ENCODE data around the gene TRIM65.
"Not testable (repeated sequence)": the region's sequence is repeated elsewhere in the genome, so short reads cannot be mapped to it uniquely, and the experiment has no call there.

The TRIM65 gene

DNA sequence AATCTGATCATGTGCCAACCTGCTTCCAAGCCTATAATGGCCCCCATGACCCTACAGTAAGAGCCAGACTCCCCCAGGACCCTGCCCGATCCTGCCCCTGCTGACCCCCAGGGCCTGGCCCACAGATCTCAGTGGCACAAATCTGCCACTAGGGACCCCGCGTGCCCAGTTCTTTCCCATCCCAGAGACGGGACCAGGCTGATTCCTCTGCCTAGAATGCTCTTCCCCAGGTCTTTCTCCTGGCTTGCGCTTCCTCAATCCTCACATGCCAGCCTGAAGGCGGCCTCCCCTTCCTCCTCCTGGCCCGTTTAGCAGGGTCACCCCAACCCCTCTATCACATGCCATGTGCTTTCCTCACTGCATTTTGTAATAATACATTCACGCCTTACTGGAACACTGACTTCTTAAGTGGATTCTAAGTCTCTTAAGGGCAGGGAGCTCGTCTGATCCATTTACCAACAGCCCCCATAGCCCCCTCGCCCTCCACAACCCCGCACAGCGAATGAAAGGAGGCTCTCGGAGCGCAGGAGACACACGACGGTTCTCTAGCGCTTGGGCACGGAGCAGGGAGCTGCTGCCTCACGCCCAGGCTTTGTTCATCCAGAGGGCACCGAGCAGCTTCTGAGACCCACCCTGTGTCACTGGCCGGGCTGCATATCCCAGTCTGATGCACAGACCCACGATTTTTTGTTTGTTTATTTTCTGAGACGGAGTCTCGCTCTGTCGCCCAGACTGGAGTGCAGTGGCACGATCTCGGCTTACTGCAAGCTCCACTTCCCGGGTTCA, 1.2 kb downstream of the TRIM65 start:
- no peak for DNase-seq

DNA sequence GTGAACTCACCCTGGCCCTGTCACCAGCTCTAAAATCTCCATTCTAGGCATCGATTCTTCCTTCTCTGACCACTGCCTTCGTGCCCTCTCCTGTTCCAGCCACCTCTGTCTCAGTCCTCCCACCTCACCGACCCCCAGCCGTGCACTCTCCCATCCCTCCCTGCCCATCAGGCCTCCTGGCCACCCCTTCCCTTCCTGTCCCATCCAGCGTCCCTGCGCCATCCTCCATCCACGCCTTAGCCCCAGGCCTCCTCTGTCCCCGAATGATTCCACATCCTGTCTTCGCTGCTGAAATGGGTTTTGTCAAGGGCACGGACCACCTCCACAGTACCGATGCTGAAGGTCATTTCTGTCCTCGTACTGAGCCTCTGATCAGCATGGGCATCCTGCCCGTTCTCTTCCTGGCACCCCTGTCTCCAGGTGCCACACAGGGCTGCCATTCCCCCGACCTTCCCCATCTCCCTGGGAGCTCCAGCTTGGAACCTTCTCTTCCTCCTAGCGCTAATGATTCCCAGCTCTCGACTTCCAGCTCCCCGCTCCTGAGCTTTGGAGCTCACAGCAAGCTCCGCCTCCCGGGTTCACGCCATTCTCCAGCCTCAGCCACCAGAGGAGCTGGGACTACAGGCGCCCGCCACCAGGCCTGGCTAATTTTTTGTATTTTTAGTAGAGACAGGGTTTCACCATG, 2.6 kb downstream of the TRIM65 start:
- no peak for DNase-seq

DNA sequence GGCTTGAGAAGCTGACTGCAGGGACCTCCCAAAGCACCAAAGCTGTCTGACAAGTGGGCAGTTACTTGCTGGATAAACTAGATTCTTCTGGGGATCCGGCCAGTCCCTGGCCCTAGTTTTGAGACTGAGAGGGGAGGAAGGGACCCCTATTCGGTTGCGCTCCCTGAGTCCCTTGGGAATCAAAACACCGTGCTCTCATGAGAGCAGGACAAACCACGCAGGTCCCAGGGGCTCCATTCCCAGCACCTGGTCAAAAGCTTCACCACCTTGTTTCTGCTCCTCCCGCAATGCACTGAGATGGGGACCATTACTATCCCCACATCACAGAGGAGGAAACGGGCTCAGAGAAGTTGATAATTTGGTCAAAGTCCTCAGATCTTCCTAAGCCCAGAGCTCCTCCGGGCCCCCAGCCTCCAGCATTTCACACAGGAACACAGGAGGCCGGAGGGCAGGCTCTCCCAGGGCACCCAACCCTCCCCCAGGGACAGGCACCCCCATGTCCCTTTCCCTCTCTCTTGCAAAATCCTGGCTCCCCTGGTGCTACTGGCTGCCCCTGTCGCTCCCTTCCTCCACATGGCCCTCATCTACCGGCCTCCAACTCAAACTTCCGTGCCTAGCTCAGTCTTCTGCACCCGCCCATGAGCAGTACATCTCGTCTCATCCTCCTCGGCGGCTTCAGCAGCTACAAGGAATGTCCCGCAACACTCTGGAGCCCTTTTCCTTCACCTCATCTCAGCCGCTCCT, 3.3 kb downstream of the TRIM65 start:
- no peak for DNase-seq

- no peak for DNase-seq
Measured at GRCh38 chr17:75892556-75893224, 4.1 kb downstream of the TRIM65 start.

DNA sequence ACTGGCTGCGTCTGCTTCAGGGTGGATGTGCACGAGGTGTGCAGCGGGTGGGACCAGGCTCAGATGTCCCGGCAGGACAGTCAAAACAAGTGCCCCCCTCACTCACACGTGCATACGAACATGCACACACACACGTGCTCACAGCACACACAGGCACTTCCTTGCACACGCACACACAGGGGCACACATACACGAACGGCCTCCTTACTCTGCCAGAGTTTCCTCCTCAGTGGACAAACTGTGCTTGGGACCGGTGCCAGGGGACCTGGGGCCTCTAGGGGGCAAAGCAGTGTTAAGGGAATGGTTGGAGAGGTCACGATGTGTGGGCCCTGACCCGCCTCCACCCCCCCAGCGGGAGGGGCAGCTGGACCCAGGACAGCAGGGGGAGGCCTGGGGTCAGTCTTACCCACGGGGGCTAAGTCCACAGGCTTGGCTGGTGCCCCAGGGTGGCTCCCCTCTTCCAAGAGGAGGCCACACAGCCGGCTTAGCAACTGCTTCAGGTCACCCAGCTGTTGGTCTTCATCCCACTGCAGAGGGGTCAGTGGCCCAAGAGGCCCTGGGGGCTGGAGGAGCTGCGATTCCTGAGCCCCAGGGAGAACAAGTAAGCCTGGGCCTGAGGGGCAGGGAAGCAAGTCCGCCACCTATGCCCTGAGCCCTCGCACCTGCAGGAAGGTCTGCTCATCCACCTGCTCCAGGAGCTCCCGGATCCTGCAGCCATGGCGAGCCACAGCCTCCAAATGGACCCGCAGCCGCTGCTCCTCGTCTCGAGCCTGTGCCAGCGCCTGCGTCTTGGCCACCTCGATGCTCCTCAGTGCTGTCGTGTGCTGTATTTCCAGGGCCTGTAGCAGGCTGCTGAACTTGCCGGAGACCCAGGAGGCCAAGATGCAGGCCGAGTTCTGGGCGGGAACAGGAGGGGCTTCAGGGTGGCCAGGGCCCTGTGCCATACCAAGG, 4.9 kb downstream of the TRIM65 start:
- DNase-seq = no peak

- DNase-seq = no peak
Measured at GRCh38 chr17:75891022-75891604, 5.6 kb downstream of the TRIM65 start.

- DNase-seq = no peak
Measured at GRCh38 chr17:75889454-75889853, 7.3 kb downstream of the TRIM65 start.

DNA sequence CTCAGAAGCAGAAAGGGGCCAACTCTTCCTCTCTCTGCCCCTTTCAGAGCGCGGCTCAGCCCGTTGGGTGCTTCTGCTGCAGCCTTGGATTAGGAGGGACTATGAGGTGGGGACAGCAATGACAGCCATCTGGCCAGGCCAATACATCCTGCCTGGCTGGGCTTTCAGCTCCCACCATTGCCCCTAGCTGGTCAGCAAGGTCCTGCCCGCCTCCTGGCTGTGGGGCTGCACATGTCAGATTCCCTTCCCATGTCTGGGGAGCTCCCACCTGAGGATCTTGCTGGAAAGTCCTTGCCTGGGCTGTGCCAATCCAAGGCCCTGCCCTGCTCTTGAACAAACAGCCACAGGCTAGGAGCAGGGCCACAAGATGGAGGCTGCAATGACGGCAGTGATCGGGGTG, 8.3 kb downstream of the TRIM65 start:
- no peak for DNase-seq

GRCh38 chr17:75885860-75886259, 10.9 kb downstream of the TRIM65 start:
- not testable (repeated sequence) for DNase-seq

DNA sequence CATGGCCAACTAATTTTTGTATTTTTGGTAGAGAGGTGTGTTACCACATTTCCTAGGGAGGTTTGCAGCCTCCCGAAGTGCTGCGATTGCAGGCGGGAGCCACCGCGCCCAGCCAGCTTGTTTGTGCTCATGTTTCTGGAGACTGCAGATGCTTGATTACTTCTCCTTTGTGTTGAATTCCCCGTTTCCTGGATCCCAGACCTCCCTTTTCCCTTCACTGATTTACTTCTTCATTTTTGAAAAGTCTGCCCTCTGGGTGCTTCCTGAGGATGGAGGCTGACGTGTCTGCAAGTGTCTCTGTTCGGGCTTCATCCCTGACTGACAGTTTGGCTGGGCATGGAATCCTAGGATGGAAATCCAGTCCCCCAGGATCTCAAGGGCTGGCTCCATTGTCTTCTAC, 11.3 kb downstream of the TRIM65 start:
- no peak for DNase-seq

GRCh38 chr17:75881678-75882454, 14.9 kb downstream of the TRIM65 start:
- no peak for DNase-seq

GRCh38 chr17:75880266-75880665, 16.5 kb downstream of the TRIM65 start:
- DNase-seq = no peak

DNA sequence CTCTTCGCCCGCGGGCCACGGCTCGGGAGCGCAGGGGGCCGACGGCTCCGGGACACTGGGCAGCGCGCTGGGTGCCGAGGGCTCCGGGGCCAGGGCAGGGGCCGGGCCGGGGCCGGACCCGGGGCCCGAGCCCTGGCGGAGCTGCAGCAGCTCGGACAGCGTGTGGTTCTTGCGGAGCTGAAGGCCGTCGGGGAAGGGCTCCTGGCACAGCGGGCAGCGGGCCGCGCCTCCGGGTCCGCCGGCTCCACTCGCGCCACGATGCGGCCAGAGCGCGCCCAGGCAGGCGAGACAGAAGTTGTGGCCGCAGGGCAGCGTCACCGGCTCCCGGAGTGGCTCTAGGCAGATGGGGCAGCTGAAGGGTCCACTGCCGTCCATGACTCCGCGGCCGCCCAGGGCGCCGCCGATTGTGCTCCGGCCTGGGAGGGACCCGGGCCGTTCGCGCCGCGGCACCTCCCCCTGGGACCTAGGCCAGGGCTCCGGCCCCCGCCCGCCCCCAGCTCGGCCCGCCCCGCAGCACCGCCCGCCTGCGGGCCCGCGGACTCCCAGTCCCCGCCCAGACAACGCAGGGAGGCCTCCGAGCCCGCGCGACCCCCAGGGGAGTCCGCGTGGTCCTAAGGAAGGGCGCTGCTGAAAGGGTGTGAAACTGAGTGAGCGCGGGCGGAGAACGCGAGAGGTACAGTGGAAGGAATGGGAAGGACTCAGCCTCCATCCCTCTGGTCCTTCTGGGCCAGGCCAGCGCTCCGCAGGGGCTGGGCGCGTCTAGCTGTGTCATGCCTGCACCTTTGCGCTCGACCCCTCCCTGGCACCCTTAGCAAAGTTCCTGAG, 18.4 kb downstream of the TRIM65 start, which contains the start of gene TRIM47:
Gene TRIM47 (minus strand): TSS at position 408 of the 825 bp plus-strand sequence. CDS start 33 bp downstream, at position 375.
- DNase-seq = no peak

DNA sequence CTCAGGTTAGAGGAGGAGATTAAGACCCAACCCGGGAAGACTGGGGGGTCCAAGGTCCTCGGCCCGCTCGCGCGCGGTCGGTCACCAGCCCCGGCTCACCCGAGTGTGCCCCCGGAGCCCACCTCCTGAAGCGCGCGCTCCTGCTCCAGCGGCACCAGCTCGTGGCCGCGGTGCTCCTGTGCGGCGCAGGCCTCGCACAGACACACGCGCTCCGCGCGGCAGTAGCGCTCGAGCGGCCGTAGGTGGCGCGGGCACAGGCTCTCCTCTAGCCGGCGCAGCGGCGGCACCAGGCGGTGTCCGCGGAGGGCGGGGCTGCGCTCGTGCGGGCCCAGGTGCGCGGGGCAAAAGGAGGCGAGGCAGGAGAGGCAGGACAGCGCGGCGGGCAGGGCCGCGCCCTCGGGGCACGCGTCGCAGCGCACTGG, 19.0 kb downstream of the TRIM65 start:
- DNase-seq = no peak

GRCh38 chr17:75876938-75877751, 19.6 kb downstream of the TRIM65 start:
- no peak for DNase-seq

DNA sequence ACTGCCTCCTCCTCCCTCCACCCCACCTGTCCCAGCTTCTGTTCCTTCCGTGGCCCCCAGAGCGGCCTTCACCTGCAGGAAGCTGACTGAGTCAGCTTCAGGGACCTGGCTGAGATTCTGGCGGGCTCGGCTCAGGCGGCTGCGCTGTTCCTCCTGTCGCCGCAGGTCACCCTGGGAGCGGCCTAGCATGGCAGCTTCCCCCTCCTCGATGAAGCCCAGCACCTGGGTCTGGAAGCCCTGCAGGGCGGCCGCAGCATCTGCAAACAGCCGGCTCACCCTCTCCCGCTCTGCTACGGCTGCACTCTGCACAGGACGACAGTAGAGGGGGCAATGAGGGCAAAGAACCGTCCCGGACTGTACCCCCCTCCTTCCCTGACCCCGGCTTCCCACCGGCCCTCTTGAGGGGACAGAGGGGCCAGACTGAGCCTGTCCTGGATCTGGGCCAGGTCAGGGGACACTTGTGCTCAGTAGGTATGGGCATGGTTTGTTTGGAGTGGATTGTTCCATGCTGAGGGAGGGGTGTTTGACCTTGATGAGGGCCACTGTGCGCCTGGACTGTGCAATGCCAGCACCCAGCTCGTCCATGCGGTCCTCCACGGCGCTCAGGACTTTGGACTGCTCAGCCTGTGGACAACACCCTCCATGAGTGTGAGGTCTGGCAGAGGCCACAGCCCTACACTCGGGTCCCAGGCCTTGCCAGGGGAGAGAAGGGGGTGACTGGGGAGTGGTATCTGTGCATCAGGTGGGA, 20.4 kb downstream of the TRIM65 start:
- peak; percentile 59 for DNase-seq

DNA sequence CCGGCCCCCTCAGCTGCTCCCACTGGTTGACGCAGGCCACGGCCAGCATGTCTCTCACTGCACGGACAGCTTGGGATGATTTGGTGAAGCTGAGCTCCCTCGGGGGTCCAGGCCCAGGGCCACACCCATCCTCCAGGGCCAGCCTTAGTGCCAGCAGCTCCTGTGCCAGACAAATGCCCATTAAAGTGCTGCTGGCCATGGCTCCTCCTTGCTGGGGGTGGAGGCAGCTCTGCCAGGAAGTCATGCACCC, 20.9 kb downstream of the TRIM65 start:
- no peak for DNase-seq

GRCh38 chr17:75875182-75875939, 21.4 kb downstream of the TRIM65 start:
- DNase-seq = no peak
